ENCODE measurements around the gene PPIF.

Gene PPIF

GRCh38 chr10:79387974-79388850, 40.9 kb downstream of the PPIF start:
- no peak for DNase-seq (ENCODE audit: low read depth)

GRCh38 chr10:79390057-79390456, 42.8 kb downstream of the PPIF start:
- no peak for DNase-seq (ENCODE audit: low read depth)

GRCh38 chr10:79390551-79391229, 43.4 kb downstream of the PPIF start:
- DNase-seq (ENCODE audit: low read depth): no peak

- DNase-seq (ENCODE audit: low read depth): no peak
Observed at GRCh38 chr10:79391231-79392019, 44.2 kb downstream of the PPIF start.

GRCh38 chr10:79392020-79392398, 44.7 kb downstream of the PPIF start:
- no peak for DNase-seq (ENCODE audit: low read depth)

GRCh38 chr10:79392506-79393176, 45.4 kb downstream of the PPIF start:
- no peak for DNase-seq (ENCODE audit: low read depth)

GRCh38 chr10:79393221-79393923, 46.1 kb downstream of the PPIF start:
- no peak for DNase-seq (ENCODE audit: low read depth)

- DNase-seq (ENCODE audit: low read depth): no peak
Observed at GRCh38 chr10:79393924-79394610, 46.8 kb downstream of the PPIF start.

GRCh38 chr10:79394664-79395063, 47.4 kb downstream of the PPIF start:
- DNase-seq (ENCODE audit: low read depth): no peak

GRCh38 chr10:79396520-79396919, 49.3 kb downstream of the PPIF start:
- no peak for DNase-seq (ENCODE audit: low read depth)

GRCh38 chr10:79397051-79397450, 49.8 kb downstream of the PPIF start:
- no peak for DNase-seq (ENCODE audit: low read depth)

GRCh38 chr10:79397575-79398303, 50.5 kb downstream of the PPIF start:
- DNase-seq (ENCODE audit: low read depth): no peak

GRCh38 chr10:79398642-79399041, 51.4 kb downstream of the PPIF start:
- no peak for DNase-seq (ENCODE audit: low read depth)

- DNase-seq (ENCODE audit: low read depth): no peak
Observed at GRCh38 chr10:79399223-79399831, 52.1 kb downstream of the PPIF start.

GRCh38 chr10:79400146-79401004, 53.1 kb downstream of the PPIF start:
- peak; percentile 20 for DNase-seq (ENCODE audit: low read depth)

GRCh38 chr10:79401015-79401921, 54.0 kb downstream of the PPIF start:
- DNase-seq (ENCODE audit: low read depth): no peak

GRCh38 chr10:79402625-79402946, 55.3 kb downstream of the PPIF start:
- DNase-seq (ENCODE audit: low read depth): no peak

- DNase-seq (ENCODE audit: low read depth): no peak
Observed at GRCh38 chr10:79402951-79403350, 55.7 kb downstream of the PPIF start.

Measured in activated gamma-delta T cell treated with anti-CD3 and anti-CD28 coated beads, Interleukin-2, amount 50 U/mL, for 16 hours (primary cell).